NCI-H345 treated with DMSO at 0.1 percent for 48 hours (cell line): ENCODE data around the gene TRIM15.
A peak's percentile ranks its signal among the peaks of the same experiment; 100 is the strongest.
"Not testable (repeated sequence)": the region's sequence is repeated elsewhere in the genome, so short reads cannot be mapped to it uniquely, and the experiment has no call there.

ENCODE experiments used
- DNase-seq: peaks from one replicate; lab custom pipeline; 2025; ENCODE audit not compliant: unreplicated experiment; lab: John Stamatoyannopoulos, UW

The TRIM15 gene

DNA sequence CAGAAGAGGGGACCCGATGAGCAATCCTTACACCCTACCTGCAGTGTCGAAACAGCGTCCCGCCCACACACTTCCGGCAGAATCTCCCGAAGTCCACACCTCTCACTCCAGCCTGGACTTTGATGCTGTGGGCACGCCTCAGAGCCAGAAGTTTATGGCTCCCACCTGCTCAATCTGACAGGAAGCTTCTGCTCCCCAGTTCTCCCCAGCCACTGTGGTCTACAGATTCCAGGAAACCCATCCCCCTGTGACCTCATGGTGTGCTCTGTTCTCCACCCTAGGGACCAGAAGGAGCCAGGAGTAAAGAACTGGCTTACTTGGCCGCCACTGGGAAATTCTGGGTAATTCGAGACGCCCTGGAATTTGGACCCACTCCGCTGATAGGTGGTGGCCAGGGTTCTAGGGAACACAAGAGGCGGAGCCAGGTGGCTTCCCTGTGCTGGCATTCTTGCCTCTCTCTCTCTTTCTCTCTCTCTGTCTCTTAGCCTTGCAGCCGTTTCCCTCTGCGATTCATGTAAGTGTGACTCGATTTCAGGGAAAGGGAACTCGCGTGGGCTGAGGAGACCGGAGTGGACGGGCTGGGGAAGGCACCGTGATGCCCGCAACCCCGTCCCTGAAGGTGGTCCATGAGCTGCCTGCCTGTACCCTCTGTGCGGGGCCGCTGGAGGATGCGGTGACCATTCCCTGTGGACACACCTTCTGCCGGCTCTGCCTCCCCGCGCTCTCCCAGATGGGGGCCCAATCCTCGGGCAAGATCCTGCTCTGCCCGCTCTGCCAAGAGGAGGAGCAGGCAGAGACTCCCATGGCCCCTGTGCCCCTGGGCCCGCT is at the start of gene TRIM15:
Gene TRIM15 (plus strand): TSS at position 457 of the 828 bp plus-strand sequence. CDS start 139 bp downstream, at position 596.
- DNase-seq: no peak

DNA sequence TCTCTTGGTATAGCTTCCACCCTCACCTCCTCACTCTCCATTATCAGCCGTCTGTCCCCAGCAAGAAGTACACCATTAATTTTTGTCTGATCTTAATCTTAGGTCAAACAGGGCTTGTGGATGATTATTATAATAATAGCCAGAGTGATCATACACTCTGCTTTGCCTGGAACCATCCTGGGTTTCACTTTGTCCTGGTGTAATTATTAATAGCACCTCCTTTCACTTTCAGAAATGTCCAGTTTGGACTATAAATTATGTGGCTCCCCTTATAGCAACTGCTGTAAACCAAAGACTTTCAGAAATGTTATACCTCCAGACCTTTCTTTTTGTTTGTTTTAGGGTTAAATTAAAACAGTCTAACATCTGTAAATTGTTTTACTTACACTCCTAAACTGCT is 49.5 kb upstream of the TRIM15 start:
- DNase-seq: no peak

DNA sequence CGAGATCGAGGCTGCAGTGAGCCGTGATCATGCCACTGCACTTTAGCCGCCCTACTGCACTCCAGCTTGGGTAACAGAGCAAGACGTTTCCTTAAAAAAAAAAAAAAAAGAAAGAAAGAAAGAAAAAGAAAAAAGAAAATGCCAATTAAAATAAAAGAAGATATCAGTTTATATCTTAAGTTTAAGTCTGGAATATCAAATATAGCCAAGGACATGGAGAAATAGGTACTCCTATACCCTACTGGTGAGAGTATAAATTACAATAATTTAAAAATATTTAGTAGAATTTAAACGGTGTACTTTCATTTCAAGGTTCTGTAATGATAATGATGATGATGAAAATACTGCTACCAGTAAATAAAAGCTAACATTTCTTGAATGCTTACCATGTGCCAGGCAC is 46.6 kb upstream of the TRIM15 start:
- DNase-seq: no peak

DNA sequence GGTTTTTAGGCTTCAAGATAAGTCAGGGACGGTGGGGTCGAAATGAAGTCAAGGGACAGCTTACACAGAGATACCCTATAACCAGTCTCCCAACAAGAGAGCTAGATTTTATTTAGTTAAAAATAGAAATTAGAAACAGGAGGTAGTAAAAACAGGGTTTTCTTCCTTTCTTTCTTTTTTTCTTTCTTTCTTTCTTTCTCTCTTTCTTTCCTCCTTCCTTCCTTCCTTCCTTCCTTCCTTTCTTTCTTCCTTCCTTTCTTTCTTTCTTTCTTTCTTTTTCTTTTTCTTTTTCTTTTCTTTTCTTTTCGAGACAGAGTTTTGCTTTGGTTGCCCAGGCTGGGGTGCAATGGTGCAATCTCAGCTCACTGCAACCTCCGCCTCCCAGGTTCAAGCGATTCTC is 44.7 kb upstream of the TRIM15 start:
- not testable (repeated sequence) for DNase-seq

DNA sequence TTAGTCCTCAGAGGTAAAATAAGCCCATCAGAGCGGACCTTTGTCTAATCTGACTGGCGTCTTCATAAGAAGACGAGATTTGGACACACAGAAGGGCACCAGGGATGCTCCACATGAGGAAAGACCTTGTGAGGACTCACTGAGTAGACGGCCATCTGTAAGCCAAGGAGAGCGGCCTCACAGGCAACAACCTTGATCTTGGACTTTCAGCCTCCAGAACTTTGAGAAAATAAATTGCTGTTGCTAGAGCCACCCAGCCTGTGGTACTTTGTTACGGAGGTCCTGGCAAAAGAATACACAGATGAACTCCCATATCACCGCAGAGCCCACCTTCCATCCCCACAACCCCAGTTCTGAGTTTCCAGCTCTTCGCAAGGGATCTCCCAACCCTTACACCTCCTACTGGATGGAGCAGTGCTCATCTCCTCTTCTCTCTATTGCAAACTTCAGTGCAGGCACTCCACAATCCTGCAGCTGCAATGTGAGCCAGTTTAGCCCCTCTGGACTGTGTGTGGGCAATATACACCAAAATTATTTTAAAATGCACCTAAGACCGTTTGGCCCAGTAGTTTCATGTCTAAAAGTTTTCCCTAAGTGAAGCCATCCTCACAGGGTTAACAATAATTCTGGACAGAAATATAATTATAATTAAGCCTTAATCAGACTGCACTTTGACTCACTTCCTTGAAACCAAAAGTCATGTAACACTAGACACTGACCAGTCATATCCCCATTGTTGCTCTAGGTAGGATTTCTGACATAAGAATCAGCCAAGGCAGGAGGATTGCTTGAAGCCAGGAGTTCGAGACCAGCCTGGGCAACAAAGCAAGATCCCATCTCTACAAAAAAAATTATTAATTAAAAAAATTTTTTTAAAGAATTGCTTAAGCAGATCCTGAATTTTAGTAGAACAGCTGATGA is 41.6 kb upstream of the TRIM15 start:
- no peak for DNase-seq

DNA sequence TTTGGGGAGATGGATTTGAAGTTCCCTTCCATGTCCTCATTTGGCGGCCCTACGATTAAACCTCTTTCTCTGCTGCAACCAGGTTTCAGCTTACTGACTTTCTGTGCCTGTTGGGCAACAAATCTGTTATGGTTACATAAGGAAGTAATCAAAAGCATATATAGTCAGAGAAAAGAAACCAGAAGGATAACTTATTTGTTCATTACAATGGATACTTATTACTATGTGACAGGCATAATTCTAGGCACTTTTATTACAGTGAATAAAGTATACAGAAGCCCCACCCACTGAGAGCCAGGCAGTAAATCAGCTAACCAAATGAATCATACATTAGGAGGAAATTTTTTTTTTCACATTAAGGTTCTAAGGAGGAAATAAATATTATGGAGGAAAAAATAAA is 40.8 kb upstream of the TRIM15 start:
- DNase-seq: no peak

DNA sequence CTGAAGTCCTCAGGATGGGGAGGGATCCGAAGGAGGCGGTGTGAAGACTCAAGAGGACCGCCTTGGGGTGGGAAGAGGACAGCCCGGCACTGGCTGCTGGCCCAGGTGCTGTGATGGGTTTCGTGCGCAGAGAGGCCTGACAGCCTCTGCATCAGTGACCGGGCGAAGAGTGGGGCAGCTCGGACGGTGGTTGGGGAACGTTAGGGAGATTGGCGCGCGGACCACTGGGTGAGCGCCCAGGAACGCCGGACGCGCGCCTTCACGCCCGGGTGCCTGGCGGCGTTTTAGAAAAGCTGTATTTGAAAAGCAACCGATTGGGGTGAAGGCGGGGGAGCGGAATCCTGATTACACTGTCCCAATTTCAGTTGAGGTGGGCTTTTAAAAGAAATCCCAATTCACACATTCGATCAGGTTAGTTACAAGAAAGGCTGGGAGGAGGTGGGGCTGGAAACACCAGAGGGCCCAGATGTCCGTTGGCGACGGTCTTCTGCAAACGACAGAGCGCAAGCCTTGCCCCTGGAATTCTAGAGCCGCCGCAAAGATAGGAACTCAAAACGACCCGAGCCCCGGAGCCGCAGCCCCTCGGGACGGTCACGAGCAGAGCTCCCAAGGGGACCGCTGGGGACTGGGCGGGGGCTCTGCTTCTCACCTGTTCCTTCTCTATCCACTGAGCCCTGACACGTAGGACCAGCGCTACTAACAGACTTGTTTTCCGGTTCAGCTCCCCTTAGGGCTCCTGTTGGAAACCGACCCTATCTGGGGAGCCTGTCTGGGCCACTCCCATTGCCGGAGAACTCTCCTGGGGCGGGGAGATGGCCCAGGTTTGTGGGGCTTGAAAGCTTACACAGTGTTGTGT is 35.9 kb upstream of the TRIM15 start:
- no peak for DNase-seq

DNA sequence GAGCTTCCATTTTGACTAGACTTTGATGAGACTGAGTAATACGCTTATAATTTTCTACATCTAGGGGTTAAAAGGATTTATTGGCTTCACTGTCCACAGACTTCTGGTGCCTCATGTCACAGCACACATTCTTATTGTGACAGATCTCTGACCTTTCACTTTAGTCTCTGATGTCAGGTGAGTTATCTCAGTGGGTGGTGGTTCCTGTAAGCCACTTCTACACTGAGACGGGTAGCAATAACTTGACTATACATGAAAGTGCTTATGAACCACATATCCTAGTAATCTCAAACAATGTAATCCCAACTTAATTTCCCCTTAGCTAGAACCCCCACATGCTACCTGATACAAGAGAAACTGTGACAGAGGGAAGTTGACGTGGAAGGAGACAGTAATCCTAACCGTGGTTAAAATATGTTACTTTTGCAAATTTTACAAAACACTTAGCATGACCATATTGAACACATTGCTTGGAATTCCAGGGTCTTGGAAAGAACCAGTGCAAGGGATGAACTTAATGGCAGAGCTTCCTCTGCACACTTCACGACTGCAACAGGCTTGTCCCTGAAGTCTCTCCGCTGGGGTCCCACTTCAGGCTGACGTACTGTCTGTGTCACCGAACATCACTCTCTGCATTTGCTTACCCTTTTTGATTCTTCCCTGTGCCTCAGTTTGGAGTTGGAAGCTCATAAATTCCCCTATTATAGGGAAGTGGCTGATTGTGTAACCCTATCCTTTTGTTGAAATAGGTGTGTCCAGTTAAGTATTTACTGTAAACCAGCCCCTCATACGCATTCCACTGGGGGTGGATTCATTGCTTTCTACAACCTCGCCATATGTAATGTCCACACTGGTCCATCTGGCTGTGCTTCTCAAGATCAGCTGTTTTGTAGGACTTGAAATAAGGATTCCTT is 33.8 kb upstream of the TRIM15 start:
- no peak for DNase-seq

DNA sequence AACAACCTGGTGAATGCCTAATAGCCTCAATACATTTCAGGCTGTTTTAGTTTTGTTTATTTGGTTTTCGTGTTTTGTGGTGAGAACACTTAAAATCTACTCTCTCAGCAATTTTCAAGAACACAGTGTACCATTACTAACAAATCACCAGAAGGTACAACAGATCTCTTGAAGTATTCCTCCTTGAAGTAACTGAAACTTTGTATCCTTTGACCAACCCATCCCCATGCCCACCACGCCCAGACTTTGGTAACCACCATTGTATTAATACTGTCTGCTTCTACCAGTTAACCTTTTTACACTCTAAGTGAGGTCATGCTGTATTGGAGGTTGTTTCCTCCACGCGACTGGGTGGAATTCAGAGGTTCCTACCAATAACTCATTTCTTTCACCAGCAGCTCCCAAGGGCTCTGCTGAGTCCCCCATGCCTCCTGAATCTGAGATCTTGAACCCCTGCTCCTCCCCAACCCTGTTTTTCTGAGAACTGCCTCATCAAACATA is 33.1 kb upstream of the TRIM15 start:
- DNase-seq: no peak

DNA sequence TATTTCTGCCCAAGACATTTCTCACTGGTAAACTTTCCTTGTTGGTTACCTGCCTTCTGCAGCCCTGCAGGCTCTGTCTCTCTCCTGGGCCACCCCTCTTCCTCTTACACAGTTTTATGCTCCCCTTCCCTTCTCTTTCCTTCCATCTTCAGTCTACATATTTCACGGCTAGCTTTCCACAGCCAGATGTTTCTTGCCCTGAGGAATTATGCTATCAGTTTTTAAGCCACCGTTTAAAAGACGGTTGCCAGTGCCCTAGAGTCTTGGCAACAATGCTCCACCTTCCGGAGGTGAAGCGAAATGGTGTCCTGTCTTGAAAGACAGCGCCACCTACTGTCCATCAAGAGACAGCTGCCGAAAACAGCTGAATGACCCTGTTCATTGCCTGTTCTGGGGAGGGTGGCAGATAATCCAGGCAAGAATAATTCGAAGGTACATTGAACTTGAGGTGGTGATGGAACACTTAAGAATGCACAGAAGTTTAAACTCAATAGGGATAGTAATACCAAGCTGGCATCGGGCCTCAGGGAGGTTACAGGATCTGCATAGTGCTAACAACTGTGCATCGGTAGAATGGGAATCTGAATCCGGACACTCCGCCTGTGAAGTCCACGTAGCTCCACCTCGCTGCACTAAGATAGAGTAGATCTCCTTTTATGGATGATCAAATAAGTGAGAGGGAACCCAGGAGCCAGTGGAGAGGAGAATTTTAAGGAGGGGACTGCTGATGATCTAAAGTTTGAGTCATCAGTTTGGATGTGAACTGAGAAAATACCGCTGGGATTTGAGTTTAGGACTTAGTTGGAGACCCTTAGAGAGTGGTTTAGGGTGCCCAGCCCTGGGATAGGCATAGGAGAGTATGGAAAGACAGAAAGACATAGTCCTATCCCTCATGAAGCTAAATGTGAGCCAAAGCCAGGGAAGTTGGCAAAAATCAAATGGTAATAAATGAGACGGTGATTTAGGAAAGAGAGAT is 32.2 kb upstream of the TRIM15 start:
- DNase-seq: peak; percentile 71

DNA sequence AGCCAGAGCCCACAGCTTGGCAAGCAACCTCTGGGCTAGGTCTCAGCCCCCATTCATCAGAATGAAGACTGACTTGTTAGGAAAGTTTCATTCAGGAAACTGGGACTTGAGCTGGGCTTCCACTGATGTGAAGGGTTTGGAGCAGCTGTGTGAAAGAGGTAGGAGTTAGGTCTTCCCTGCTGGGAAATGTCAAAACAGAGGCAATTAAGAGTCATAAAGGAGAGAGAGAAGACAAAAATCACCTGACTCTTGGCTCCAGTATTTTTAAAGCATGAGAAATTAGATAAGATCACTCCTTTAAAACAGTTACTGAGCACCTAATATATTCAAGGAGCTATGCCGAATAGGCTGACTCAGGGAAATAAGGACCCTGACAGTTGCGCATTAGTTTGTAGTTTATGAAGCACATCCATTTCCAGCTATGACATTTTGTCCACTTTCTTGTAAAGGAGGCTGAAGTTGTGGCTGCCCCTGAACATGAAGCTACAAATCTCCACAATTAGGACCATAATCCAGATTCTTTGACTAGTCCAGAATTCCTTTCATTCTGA is 31.3 kb upstream of the TRIM15 start:
- no peak for DNase-seq

DNA sequence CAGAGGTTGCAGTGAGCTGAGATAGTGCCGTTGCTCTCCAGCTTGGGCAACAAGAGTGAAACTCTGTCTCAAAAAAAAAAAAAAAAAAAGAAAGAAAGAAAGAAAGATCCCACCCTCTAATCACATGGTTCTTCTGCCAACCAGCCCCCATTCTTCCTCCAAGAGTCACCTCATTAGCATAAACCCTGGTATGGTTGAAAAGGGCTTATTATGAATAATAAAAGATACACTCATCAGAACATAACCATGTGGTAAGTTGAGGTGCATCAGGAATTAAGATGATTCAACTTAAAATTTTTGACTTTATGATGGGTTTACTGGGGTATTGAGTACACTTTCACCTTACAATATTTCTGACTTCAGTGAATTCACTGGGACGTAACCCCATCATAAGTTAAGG is 28.2 kb upstream of the TRIM15 start:
- DNase-seq: no peak

DNA sequence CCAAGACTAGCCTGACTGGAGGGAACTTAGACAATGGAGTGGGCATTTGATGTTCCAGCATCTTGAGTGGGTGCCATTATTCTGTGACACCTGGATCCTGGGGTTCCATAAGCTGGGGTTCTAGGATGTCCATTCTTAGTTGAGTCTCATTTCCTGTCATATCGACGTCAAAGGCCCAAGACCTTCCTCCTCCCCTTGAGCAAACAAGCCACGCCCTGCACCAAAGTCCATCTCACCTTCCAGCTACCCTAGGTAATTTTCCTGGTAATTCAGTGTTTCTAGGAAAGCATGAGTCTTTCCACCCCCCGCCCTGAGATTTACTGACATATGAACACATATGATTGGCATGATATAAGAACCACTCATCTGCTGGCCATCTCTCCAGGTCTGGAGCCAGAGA is 27.6 kb upstream of the TRIM15 start, which contains the start of gene TRIM40:
Gene TRIM40 (plus strand): TSS at position 384 of the 400 bp plus-strand sequence. CDS start 897 bp downstream, outside the sequence.
- no peak for DNase-seq

DNA sequence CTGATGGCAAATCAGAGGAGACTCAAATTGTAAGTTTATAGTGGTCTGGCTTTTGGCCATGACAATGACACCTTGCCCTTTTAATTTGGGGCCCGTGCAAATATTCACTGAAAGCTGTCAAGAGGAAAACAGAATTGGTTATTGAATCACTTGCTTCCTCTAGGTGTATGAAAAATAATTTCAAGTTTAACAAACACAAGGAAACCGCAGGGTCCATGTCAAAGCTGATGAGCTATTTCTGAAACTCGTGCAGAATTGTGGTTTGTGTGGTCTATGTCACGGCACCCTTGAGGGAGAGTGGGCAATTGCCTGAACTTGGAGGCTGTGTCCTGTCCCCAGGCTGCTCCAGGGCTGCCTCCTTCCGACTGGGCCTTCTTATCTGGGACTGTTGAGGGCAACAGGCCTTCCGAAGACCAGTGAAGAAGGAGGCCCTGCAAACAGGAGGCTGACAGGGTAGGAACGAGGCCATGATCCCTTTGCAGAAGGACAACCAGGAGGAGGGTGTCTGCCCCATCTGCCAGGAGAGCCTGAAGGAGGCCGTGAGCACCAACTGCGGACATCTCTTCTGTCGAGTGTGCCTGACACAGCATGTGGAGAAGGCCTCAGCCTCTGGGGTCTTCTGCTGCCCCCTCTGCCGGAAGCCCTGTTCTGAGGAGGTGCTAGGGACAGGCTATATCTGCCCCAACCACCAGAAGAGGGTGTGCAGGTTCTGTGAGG is 26.6 kb upstream of the TRIM15 start:
- no peak for DNase-seq

DNA sequence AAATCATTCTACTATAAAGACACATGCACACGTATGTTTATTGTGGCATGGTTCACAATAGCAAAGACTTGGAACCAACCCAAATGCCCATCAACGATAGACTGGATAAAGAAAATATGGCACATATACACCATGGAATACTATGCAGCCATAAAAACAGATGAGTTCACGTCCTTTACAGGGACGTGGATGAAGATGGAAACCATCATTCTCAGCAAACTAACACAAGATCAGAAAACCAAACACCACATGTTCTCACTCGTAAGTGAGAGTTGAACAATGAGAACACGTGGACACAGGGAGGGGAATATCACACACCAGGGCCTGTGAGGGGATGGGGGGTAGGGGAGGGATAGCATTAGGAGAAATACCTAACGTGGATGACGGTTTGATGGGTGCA is 23.1 kb upstream of the TRIM15 start:
- DNase-seq: not testable (repeated sequence)

DNA sequence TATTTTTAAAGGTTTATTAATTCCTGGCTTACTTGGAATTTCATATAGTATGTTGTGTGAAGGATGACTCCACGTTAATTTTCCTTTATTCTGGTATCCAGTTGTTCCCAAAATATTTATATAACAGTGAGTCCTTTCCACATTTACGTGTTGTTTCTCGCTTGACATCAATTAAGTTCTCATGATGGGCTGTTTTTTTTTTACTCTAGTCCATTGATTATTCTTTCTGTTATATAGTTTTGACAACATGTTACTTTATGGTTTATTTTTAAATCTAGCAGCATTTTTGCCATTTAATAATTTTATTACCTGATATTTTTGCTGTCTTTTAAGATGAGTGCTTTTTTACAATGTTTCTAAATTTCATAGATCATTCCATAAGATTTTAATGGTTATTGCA is 20.7 kb upstream of the TRIM15 start:
- DNase-seq: no peak

DNA sequence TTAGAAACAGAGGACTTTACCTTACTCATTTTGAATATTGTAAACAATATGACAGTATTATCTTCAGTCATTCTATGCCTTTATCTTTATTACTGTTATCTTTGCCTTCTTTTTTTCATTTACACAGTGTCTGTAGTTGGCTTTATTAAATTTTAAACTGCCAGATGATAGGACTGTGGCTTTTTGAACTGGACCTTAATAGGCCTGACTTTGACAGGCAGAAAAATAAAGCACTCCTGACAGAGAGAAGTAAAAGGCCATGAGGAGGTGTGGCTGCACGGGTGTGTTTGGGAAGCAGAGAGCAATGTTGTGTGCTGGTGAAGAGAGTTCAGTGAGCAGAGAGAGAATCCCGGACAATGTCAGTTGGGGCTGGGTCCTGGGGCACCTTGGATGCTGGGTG is 19.6 kb upstream of the TRIM15 start:
- no peak for DNase-seq

DNA sequence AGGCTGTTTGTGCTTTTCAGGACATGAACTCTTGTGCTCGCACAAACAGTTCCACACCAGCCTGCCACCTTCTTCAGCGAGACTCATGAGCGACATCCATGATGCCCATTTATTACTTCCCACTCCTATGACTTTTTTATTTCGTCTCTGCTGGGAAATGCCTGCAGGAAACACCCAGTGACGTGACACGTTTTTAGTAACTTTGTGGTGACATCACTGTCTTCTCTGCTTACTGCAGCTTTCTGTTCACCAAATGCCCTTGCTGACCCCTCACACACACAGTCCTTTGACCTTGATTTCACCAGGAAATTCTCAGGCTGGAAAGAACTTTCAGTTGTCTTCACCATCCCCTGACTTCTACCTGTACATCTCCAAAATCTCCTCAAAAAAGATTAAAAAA is 18.5 kb upstream of the TRIM15 start:
- no peak for DNase-seq
